Body of pancreas (tissue), 4 donors: Measurements from ENCODE around the gene LGALS16.

Experiments
- CTCF ChIP-seq, 7 experiments: fragments of 450-650 bp in 4 of 7; fragments of 200-600 bp in 3 of 7; sonication (generic) in 3 of 7; IDR thresholded peaks; one replicate each; pipeline ENCODE4 v1.5.1; 2016 to 2019; ENCODE audit warnings: antibody characterized with exemption in 7 of 7
- POLR2A ChIP-seq, 3 donors: fragments of 450-650 bp; IDR thresholded peaks; one replicate each; pipeline ENCODE4 v1.6.1; 2016; ENCODE audit warnings: antibody characterized with exemption in 3 of 3, mild to moderate bottlenecking in 2 of 3

GRCh38 chr19:39660661-39661060 is 4.9 kb downstream of the LGALS16 start:
- TF ChIP-seq CTCF (IDR thresholded peaks at IDR 0.05) (no peak), POLR2A (IDR thresholded peaks at IDR 0.05) (no peak)
